Peyer's patch (tissue), 4 donors: ENCODE measurements around the gene LUZP2.

Source experiments
- POLR2A ChIP-seq, 2 donors: fragments of 450-650 bp; IDR thresholded peaks; one replicate each; pipeline ENCODE4 v1.5.1; 2017; ENCODE audit warnings: antibody characterized with exemption in 2 of 2, mild to moderate bottlenecking in 2 of 2, moderate library complexity in 2 of 2
- TF ChIP-seq, protein P1 (sequence below), 6 experiments: fragments of 450-650 bp in 4 of 6; fragments of 200-600 bp in 2 of 6; sonication (generic) in 1 of 6; IDR thresholded peaks; one replicate each; pipeline ENCODE4 v1.5.1; 2017 to 2019; ENCODE audit warnings: antibody characterized with exemption in 6 of 6, mild to moderate bottlenecking in 3 of 6, moderate library complexity in 1 of 6

DNA sequence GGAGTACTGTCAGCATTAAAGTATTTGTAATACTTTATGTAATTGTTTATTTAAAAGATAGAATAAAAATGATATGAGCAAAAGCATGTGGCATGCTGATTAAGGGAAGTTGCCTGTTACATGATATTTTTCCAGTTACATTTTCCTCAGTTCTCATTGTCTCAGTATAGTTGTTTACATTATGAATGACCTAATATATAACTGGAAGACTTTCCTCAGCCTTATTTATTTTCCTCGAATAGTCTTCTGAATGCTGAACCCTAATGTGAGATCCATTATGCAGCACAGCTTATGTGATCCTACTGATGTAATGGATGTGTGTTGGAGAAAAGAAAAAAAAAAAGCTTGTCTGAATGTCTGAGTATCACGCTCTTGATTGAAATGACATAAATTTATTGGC lies 95.5 kb downstream of the LUZP2 start:
- TF ChIP-seq, protein P1, sequence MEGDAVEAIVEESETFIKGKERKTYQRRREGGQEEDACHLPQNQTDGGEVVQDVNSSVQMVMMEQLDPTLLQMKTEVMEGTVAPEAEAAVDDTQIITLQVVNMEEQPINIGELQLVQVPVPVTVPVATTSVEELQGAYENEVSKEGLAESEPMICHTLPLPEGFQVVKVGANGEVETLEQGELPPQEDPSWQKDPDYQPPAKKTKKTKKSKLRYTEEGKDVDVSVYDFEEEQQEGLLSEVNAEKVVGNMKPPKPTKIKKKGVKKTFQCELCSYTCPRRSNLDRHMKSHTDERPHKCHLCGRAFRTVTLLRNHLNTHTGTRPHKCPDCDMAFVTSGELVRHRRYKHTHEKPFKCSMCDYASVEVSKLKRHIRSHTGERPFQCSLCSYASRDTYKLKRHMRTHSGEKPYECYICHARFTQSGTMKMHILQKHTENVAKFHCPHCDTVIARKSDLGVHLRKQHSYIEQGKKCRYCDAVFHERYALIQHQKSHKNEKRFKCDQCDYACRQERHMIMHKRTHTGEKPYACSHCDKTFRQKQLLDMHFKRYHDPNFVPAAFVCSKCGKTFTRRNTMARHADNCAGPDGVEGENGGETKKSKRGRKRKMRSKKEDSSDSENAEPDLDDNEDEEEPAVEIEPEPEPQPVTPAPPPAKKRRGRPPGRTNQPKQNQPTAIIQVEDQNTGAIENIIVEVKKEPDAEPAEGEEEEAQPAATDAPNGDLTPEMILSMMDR (IDR thresholded peaks at IDR 0.05) = no peak
- TF ChIP-seq POLR2A (IDR thresholded peaks at IDR 0.05) = no peak
